ENCODE results near the gene YOD1. TPM values are rescaled to one million over a fixed set of nuclear protein-coding genes. Genes with fewer than 3 reads are reported as not detected.
A peak's percentile ranks its signal among the peaks of the same experiment; 100 is the strongest.

YOD1 gene
- total and polyA plus RNA-seq, 2 of the 13 experiments (the other 11 are each of a cell fraction or from before 2014, with no cell fraction given) = 3.4 to 9.1 TPM

GRCh38 chr1:207052911-207053769 lies 2.1 kb upstream of the YOD1 start, which contains the start of gene PFKFB2 (continued):
- TF ChIP-seq CBFB (CRISPR knock-in tag; IDR thresholded peaks at IDR 0.05) (peak; percentile 68; the same call in 1 of the 2 replicates), PHF8 (CRISPR knock-in tag; IDR thresholded peaks at IDR 0.05) (peak; percentile 81), SMAD1 (CRISPR knock-in tag; IDR thresholded peaks at IDR 0.05; ENCODE audit: borderline replicate concordance, low read depth) (no peak), ZFAT (CRISPR knock-in tag; conservative IDR thresholded peaks at IDR 0.05) (no peak), ONECUT2 (CRISPR knock-in tag; IDR thresholded peaks at IDR 0.05) (no peak), FOXA3 (CRISPR knock-in tag; IDR thresholded peaks at IDR 0.05) (no peak), ATM (IDR thresholded peaks at IDR 0.05; ENCODE audit: borderline replicate concordance) (no peak), THAP8 (CRISPR knock-in tag; IDR thresholded peaks at IDR 0.05; ENCODE audit: borderline replicate concordance) (no peak), RFX1 (IDR thresholded peaks at IDR 0.05) (peak; percentile 85), ATF2 (CRISPR knock-in tag; IDR thresholded peaks at IDR 0.05) (peak; percentile 41; the same call in 1 of the 2 replicates), AHR (CRISPR knock-in tag; IDR thresholded peaks at IDR 0.05) (peak; percentile 35; the same call in 1 of the 2 replicates), ATRX (CRISPR knock-in tag; IDR thresholded peaks at IDR 0.05; ENCODE audit: borderline replicate concordance) (no peak), TAF15 (IDR thresholded peaks at IDR 0.05; ENCODE audit: low read depth, low read length, poor library complexity, severe bottlenecking) (no peak), MYC (CRISPR knock-in tag; IDR thresholded peaks at IDR 0.05; ENCODE audit: borderline replicate concordance) (peak; percentile 35; the same call in 1 of the 2 replicates), POLR2AphosphoS5 (IDR thresholded peaks at IDR 0.05; ENCODE audit: low read depth, low read length) (peak; percentile 61), KMT2A (CRISPR knock-in tag; IDR thresholded peaks at IDR 0.05) (peak; percentile 75), ZBTB21 (CRISPR knock-in tag; IDR thresholded peaks at IDR 0.05) (no peak), SOX13 (IDR thresholded peaks at IDR 0.05) (no peak), SOX13 (CRISPR knock-in tag; conservative IDR thresholded peaks at IDR 0.05 in 1 of 2, IDR thresholded peaks at IDR 0.05 in 1 of 2) (no peak; a peak in 1 of 4 replicates), ZIK1 (CRISPR knock-in tag; IDR thresholded peaks at IDR 0.05; ENCODE audit: borderline replicate concordance, low read depth) (no peak)
- TF ChIP-seq, protein P1, sequence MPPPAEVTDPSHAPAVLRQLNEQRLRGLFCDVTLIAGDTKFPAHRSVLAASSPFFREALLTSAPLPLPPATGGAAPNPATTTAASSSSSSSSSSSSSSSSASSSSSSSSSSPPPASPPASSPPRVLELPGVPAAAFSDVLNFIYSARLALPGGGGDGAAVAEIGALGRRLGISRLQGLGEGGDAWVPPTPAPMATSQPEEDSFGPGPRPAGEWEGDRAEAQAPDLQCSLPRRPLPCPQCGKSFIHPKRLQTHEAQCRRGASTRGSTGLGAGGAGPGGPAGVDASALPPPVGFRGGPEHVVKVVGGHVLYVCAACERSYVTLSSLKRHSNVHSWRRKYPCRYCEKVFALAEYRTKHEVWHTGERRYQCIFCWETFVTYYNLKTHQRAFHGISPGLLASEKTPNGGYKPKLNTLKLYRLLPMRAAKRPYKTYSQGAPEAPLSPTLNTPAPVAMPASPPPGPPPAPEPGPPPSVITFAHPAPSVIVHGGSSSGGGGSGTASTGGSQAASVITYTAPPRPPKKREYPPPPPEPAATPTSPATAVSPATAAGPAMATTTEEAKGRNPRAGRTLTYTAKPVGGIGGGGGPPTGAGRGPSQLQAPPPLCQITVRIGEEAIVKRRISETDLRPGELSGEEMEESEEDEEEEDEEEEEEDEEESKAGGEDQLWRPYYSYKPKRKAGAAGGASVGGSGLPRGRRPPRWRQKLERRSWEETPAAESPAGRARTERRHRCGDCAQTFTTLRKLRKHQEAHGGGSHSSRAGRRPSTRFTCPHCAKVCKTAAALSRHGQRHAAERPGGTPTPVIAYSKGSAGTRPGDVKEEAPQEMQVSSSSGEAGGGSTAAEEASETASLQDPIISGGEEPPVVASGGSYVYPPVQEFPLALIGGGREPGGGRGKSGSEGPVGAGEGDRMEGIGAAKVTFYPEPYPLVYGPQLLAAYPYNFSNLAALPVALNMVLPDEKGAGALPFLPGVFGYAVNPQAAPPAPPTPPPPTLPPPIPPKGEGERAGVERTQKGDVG (CRISPR knock-in tag; IDR thresholded peaks at IDR 0.05; ENCODE audit: borderline replicate concordance) = peak; percentile 41; the same call in 1 of the 2 replicates
- TF ChIP-seq, protein P2, sequence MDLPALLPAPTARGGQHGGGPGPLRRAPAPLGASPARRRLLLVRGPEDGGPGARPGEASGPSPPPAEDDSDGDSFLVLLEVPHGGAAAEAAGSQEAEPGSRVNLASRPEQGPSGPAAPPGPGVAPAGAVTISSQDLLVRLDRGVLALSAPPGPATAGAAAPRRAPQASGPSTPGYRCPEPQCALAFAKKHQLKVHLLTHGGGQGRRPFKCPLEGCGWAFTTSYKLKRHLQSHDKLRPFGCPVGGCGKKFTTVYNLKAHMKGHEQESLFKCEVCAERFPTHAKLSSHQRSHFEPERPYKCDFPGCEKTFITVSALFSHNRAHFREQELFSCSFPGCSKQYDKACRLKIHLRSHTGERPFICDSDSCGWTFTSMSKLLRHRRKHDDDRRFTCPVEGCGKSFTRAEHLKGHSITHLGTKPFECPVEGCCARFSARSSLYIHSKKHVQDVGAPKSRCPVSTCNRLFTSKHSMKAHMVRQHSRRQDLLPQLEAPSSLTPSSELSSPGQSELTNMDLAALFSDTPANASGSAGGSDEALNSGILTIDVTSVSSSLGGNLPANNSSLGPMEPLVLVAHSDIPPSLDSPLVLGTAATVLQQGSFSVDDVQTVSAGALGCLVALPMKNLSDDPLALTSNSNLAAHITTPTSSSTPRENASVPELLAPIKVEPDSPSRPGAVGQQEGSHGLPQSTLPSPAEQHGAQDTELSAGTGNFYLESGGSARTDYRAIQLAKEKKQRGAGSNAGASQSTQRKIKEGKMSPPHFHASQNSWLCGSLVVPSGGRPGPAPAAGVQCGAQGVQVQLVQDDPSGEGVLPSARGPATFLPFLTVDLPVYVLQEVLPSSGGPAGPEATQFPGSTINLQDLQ (CRISPR knock-in tag; IDR thresholded peaks at IDR 0.05) = no peak
